Esophagus muscularis mucosa (tissue), 3 donors: ENCODE measurements around the gene ADAMTS19.

ENCODE experiments used
- CTCF ChIP-seq, 3 experiments: fragments of 200-600 bp in 2 of 3; fragments of 450-650 bp in 1 of 3; sonication (generic) in 2 of 3; IDR thresholded peaks; one replicate each; pipeline ENCODE4 v1.5.1; 2017 to 2019; ENCODE audit warnings: antibody characterized with exemption in 3 of 3, mild to moderate bottlenecking in 2 of 3, moderate library complexity in 1 of 3
- POLR2AphosphoS5 ChIP-seq, 2 donors: sonication (generic); formaldehyde crosslinking; IDR thresholded peaks; one replicate each; pipeline ENCODE4 v1.6.1; 2017; ENCODE audit warnings: antibody characterized with exemption in 2 of 2

- no peak for TF ChIP-seq CTCF (IDR thresholded peaks at IDR 0.05)
- TF ChIP-seq POLR2AphosphoS5 (IDR thresholded peaks at IDR 0.05): no peak
Observed at GRCh38 chr5:129743541-129744187, 283.6 kb downstream of the ADAMTS19 start.
